GM21619 (cell line): ENCODE results near the gene NSFL1C.

Experiments
- ATAC-seq: cut with Tn5 transposase; IDR thresholded peaks from one replicate; pipeline ENCODE4 v1.9.1; 2021; ENCODE audit not compliant: unreplicated experiment

Gene NSFL1C

GRCh38 chr20:1462834-1463233 is 3.8 kb downstream of the NSFL1C start:
- no peak for ATAC-seq

GRCh38 chr20:1462001-1462400 is 4.6 kb downstream of the NSFL1C start:
- no peak for ATAC-seq

GRCh38 chr20:1460275-1460674 is 6.4 kb downstream of the NSFL1C start:
- no peak for ATAC-seq

GRCh38 chr20:1457992-1458391 is 8.7 kb downstream of the NSFL1C start:
- no peak for ATAC-seq

GRCh38 chr20:1456300-1456699 is 10.3 kb downstream of the NSFL1C start:
- ATAC-seq, result no peak

GRCh38 chr20:1450926-1451491 is 15.6 kb downstream of the NSFL1C start:
- ATAC-seq, result no peak

- ATAC-seq, result no peak
These were observed 17.3 kb downstream of the NSFL1C start for GRCh38 chr20:1449370-1449769.

- no peak for ATAC-seq
These were observed 18.5 kb downstream of the NSFL1C start for GRCh38 chr20:1448081-1448620.

GRCh38 chr20:1446536-1446935 is 20.1 kb downstream of the NSFL1C start:
- no peak for ATAC-seq

GRCh38 chr20:1443085-1443484 is 23.6 kb downstream of the NSFL1C start:
- ATAC-seq, result no peak

- ATAC-seq, result no peak
These were observed 24.3 kb downstream of the NSFL1C start for GRCh38 chr20:1442304-1442703.

GRCh38 chr20:1441133-1441532 is 25.5 kb downstream of the NSFL1C start:
- no peak for ATAC-seq

- no peak for ATAC-seq
These were observed 26.6 kb downstream of the NSFL1C start for GRCh38 chr20:1440024-1440423.

- no peak for ATAC-seq
These were observed 28.3 kb downstream of the NSFL1C start for GRCh38 chr20:1438361-1438760.

- peak; percentile 49 for ATAC-seq
These were observed 29.3 kb downstream of the NSFL1C start for GRCh38 chr20:1437235-1437904.

GRCh38 chr20:1436263-1436662 is 30.4 kb downstream of the NSFL1C start:
- ATAC-seq, result no peak

GRCh38 chr20:1435337-1435699 is 31.3 kb downstream of the NSFL1C start:
- no peak for ATAC-seq

GRCh38 chr20:1434571-1435336 is 31.9 kb downstream of the NSFL1C start:
- peak; percentile 90 for ATAC-seq

- no peak for ATAC-seq
These were observed 35.5 kb downstream of the NSFL1C start for GRCh38 chr20:1431158-1431557.

- no peak for ATAC-seq
These were observed 36.6 kb downstream of the NSFL1C start for GRCh38 chr20:1430004-1430451.

GRCh38 chr20:1429143-1429728 is 37.4 kb downstream of the NSFL1C start:
- no peak for ATAC-seq
